Thoracic aorta (tissue), 2 donors: ENCODE results near the gene CASP2. TPM values are rescaled to one million over a fixed set of nuclear protein-coding genes. Genes with fewer than 3 reads are reported as not detected.

Source experiments
- ATAC-seq: fragments of 150-250 bp; one replicate; pipeline ENCODE4 v1.8.0; 2017; ENCODE audit warnings: low read depth; ENCODE audit not compliant: insufficient number of reproducible peaks, low FRiP score
- DNase-seq: peaks from one replicate; pipeline ENCODE4 v3.0.0-alpha.2; 2020; ENCODE audit warnings: low spot score
- H3K27ac ChIP-seq, 2 donors: fragments of 200-600 bp; sonication (generic); 1 replicate in 1 of 2; 2 replicates in 1 of 2; pipeline ENCODE4 v1.5.1; 2016; ENCODE audit warnings: mild to moderate bottlenecking in 2 of 2, moderate library complexity in 2 of 2
- H3K27me3 ChIP-seq: fragments of 200-600 bp; sonication (generic); replicated peaks from 2 replicates; pipeline ENCODE4 v1.6.0; 2016; ENCODE audit warnings: mild to moderate bottlenecking; ENCODE audit not compliant: insufficient read depth
- H3K36me3 ChIP-seq: fragments of 200-600 bp; sonication (generic); one replicate; pipeline ENCODE4 v1.5.1; 2016
- H3K4me1 ChIP-seq, 2 donors: fragments of 200-600 bp; sonication (generic); 1 replicate in 1 of 2; 2 replicates in 1 of 2; pipeline versions ENCODE4 v1.5.1 to v1.6.0; 2016; ENCODE audit warnings: low read depth in 2 of 2, mild to moderate bottlenecking in 1 of 2; ENCODE audit not compliant: control insufficient read depth in 1 of 2
- H3K4me3 ChIP-seq: fragments of 200-600 bp; sonication (generic); 2 replicates; pipeline ENCODE4 v1.5.1; 2016; ENCODE audit warnings: mild to moderate bottlenecking
- H3K9me3 ChIP-seq: fragments of 200-600 bp; sonication (generic); 2 replicates; pipeline ENCODE4 v1.5.1; 2016
- CTCF ChIP-seq: fragments of 200-600 bp; sonication (generic); IDR thresholded peaks from one replicate; pipeline ENCODE4 v1.5.1; 2019; ENCODE audit warnings: antibody characterized with exemption
- total RNA-seq, 2 donors: library from RNA; depleted of rRNA; stranded (reverse); fragments of >200 nt; gene quantifications; one replicate each; pipeline versions ENCODE4 v1.1.0 to v1.2.3, GENCODE V29; 2016

The CASP2 gene
- total RNA-seq, 2 donors from 2014 or later: 12.3 to 13.4 TPM

- H3K27ac ChIP-seq: no peak overlapping the region
- H3K4me3 ChIP-seq: no peak overlapping the region
- no peaks in the 10 kb centered on the region for H3K4me1 ChIP-seq
- ATAC-seq (no peak), DNase-seq (no peak)
- no peaks in the 10 kb centered on the region for H3K27me3 ChIP-seq
- no peak for TF ChIP-seq CTCF
- H3K36me3 ChIP-seq: no peaks in the 10 kb centered on the region
- no peaks in the 10 kb centered on the region for H3K9me3 ChIP-seq
Observed at GRCh38 chr7:143243614-143244013, 44.5 kb upstream of the CASP2 start.

- H3K36me3 ChIP-seq: no peaks in the 10 kb centered on the region
- no peaks in the 10 kb centered on the region for H3K27me3 ChIP-seq
- H3K27ac ChIP-seq: no peak overlapping the region
- DNase-seq (no peak), ATAC-seq (no peak)
- no peaks in the 10 kb centered on the region for H3K4me1 ChIP-seq
- TF ChIP-seq CTCF: no peak
- H3K9me3 ChIP-seq: no peaks in the 10 kb centered on the region
- no peak overlapping the region for H3K4me3 ChIP-seq
Observed at GRCh38 chr7:143244321-143244720, 43.8 kb upstream of the CASP2 start.

GRCh38 chr7:143245123-143245522 is 43.0 kb upstream of the CASP2 start:
- DNase-seq (no peak), ATAC-seq (no peak)
- Histone ChIP-seq H3K4me3 (no peak overlapping the region), H3K36me3 (no peaks in the 10 kb centered on the region), H3K9me3 (no peaks in the 10 kb centered on the region), H3K27ac (no peak overlapping the region), H3K27me3 (no peaks in the 10 kb centered on the region), H3K4me1 (no peaks in the 10 kb centered on the region)
- TF ChIP-seq CTCF: no peak

- no peak for ATAC-seq
- Histone ChIP-seq H3K9me3 (no peaks in the 10 kb centered on the region), H3K36me3 (no peaks in the 10 kb centered on the region), H3K4me1 (no peaks in the 10 kb centered on the region), H3K27ac (no peak overlapping the region), H3K4me3 (no peak overlapping the region), H3K27me3 (no peaks in the 10 kb centered on the region)
- TF ChIP-seq CTCF: no peak
- no peak for DNase-seq
Observed at GRCh38 chr7:143247372-143247771, 40.8 kb upstream of the CASP2 start.

- ATAC-seq: no peak
- H3K27me3 ChIP-seq: no peaks in the 10 kb centered on the region
Observed at GRCh38 chr7:143248761-143249354, 39.3 kb upstream of the CASP2 start.

More at GRCh38 chr7:143248761-143249354, 39.3 kb upstream of the CASP2 start:
- no peak for DNase-seq
- H3K36me3 ChIP-seq: no peaks in the 10 kb centered on the region
- no peaks in the 10 kb centered on the region for H3K4me1 ChIP-seq
- TF ChIP-seq CTCF: no peak
- no peak overlapping the region for H3K4me3 ChIP-seq
- H3K27ac ChIP-seq: no peak overlapping the region
- H3K9me3 ChIP-seq: no peaks in the 10 kb centered on the region
